H1 (cell line): ENCODE results near the gene CEP68. TPM values are rescaled to one million over a fixed set of nuclear protein-coding genes. Genes with fewer than 3 reads are reported as not detected.

Experiments
- CTCF ChIA-PET: fragments of 300-600 bp; sonication (Branson Sonifier 250); formaldehyde crosslinking; loops from one replicate; lab custom pipeline; 2021; ENCODE audit not compliant: partially characterized antibody; lab: Charles Lee
- POLR2A ChIA-PET: fragments of 300-600 bp; sonication (Branson Sonifier 250); formaldehyde crosslinking; loops from one replicate; lab custom pipeline; 2021; ENCODE audit warnings: inconsistent platforms; ENCODE audit not compliant: partially characterized antibody; lab: Charles Lee
- DNase-seq, 2 experiments: peaks; one replicate each; pipeline versions ENCODE4 v3.0.0 to v3.0.0-alpha.2; 2010 to 2022; ENCODE audit warnings: low spot score in 2 of 2, low read depth in 1 of 2, mixed read lengths in 1 of 2
- FAIRE-seq: peaks from 2 replicates; lab custom pipeline; 2011; peaks lifted over from hg19 to GRCh38; lab: Jason Lieb, UNC
- H2AFZ ChIP-seq: 2 replicates; pipeline ENCODE4 v1.8.1; 2012; ENCODE audit warnings: low read length, inconsistent platforms
- H2AK5ac ChIP-seq: 2 replicates; pipeline ENCODE4 v1.6.1; 2013; ENCODE audit warnings: low read depth, low read length
- H2BK120ac ChIP-seq: replicated peaks from 2 replicates; pipeline ENCODE3; 2013; ENCODE audit warnings: low read depth, low read length, inconsistent platforms
- H2BK12ac ChIP-seq: 2 replicates; pipeline ENCODE4 v1.6.1; 2013; ENCODE audit warnings: low read depth, low read length
- H2BK15ac ChIP-seq: 2 replicates; pipeline ENCODE4 v1.6.1; 2013; ENCODE audit warnings: low read length
- H2BK20ac ChIP-seq: 2 replicates; pipeline ENCODE4 v1.6.1; 2013; ENCODE audit warnings: low read length
- H2BK5ac ChIP-seq: 2 replicates; pipeline ENCODE4 v1.6.1; 2013; ENCODE audit warnings: low read depth, low read length
- H3K14ac ChIP-seq: 2 replicates; pipeline ENCODE4 v1.6.1; 2013; ENCODE audit warnings: inconsistent platforms; ENCODE audit not compliant: insufficient read length
- H3K18ac ChIP-seq: 2 replicates; pipeline ENCODE4 v1.6.1; 2013; ENCODE audit warnings: low read length; ENCODE audit errors: extremely low read depth
- H3K23ac ChIP-seq: 2 replicates; pipeline ENCODE4 v1.6.1; 2013; ENCODE audit warnings: inconsistent platforms; ENCODE audit not compliant: insufficient read length
- H3K23me2 ChIP-seq: 2 replicates; pipeline ENCODE4 v1.6.1; 2013; ENCODE audit warnings: low read depth, low read length
- H3K27ac ChIP-seq: 2 replicates; pipeline ENCODE4 v1.6.1; 2011; ENCODE audit warnings: low read depth, low read length, inconsistent platforms
- H3K27me3 ChIP-seq, 4 experiments: replicated peaks in 1 of 4; 1 replicate in 1 of 4; 2 replicates in 3 of 4; pipeline versions ENCODE4 v1.6.1 to v1.8.1; 2011 to 2013; ENCODE audit warnings: low read length in 3 of 4, mild to moderate bottlenecking in 3 of 4, inconsistent platforms in 2 of 4, mixed read lengths in 2 of 4, moderate library complexity in 1 of 4; ENCODE audit not compliant: control insufficient read depth in 3 of 4, insufficient read depth in 3 of 4; ENCODE audit errors: extremely low read depth in 1 of 4
- H3K36me3 ChIP-seq, 4 experiments: 2 replicates each; pipeline versions ENCODE4 v1.6.1 to v1.8.1; 2011 to 2013; ENCODE audit warnings: mild to moderate bottlenecking in 4 of 4, low read length in 3 of 4, moderate library complexity in 2 of 4, control low read depth in 1 of 4, inconsistent platforms in 1 of 4; ENCODE audit not compliant: insufficient read depth in 4 of 4, control insufficient read depth in 2 of 4
- H3K4ac ChIP-seq: replicated peaks from 2 replicates; pipeline ENCODE3; 2013; ENCODE audit warnings: low read length, low read depth, mixed read lengths, inconsistent platforms; ENCODE audit not compliant: insufficient read length
- H3K4me1 ChIP-seq, 4 experiments: replicated peaks in 1 of 4; 1 replicate in 1 of 4; 2 replicates in 3 of 4; pipeline versions ENCODE4 v1.6.1 to v1.8.1; 2011 to 2013; ENCODE audit warnings: low read length in 3 of 4, inconsistent platforms in 2 of 4, mixed read lengths in 1 of 4; ENCODE audit not compliant: insufficient read depth in 4 of 4, control insufficient read depth in 3 of 4
- H3K4me2 ChIP-seq, 2 experiments: 2 replicates each; pipeline versions ENCODE4 v1.6.1 to v1.8.1; 2011 to 2013; ENCODE audit warnings: low read depth in 2 of 2, low read length in 2 of 2, control low read depth in 1 of 2, inconsistent platforms in 1 of 2, mild to moderate bottlenecking in 1 of 2; ENCODE audit not compliant: insufficient read depth in 1 of 2
- H3K4me3 ChIP-seq, 4 experiments: fragments of 200-600, 300-600 bp in 1 of 4; sonication (generic), shearing (Covaris generic), sonication (Bioruptor Twin) in 1 of 4; 2 replicates each; pipeline versions ENCODE4 v1.5.1 to v1.8.1; 2011 to 2016; ENCODE audit warnings: low read length in 4 of 4, low read depth in 3 of 4, control low read depth in 2 of 4, inconsistent platforms in 2 of 4, mild to moderate bottlenecking in 2 of 4, mixed read lengths in 1 of 4, moderate library complexity in 1 of 4; ENCODE audit not compliant: insufficient read depth in 2 of 4; ENCODE audit errors: extremely low read depth in 1 of 4
- H3K56ac ChIP-seq: replicated peaks from 2 replicates; pipeline ENCODE3; 2013; ENCODE audit warnings: low read depth, mild to moderate bottlenecking, mixed read lengths, low read length, inconsistent platforms; ENCODE audit not compliant: insufficient read length
- H3K79me1 ChIP-seq: 2 replicates; pipeline ENCODE4 v1.6.1; 2013; ENCODE audit warnings: low read depth, low read length, control low read depth
- H3K79me2 ChIP-seq, 2 experiments: 2 replicates each; pipeline versions ENCODE4 v1.6.1 to v1.8.1; 2012 to 2013; ENCODE audit warnings: low read length in 2 of 2, mild to moderate bottlenecking in 2 of 2, inconsistent platforms in 1 of 2; ENCODE audit not compliant: insufficient read depth in 2 of 2, control insufficient read depth in 1 of 2
- H3K9ac ChIP-seq, 4 experiments: replicated peaks in 1 of 4; 1 replicate in 1 of 4; 2 replicates in 3 of 4; pipeline versions ENCODE4 v1.6.1 to v1.8.1; 2011 to 2013; ENCODE audit warnings: low read depth in 3 of 4, low read length in 3 of 4, control low read depth in 2 of 4, mild to moderate bottlenecking in 2 of 4, moderate library complexity in 2 of 4, inconsistent platforms in 1 of 4; ENCODE audit errors: extremely low read depth in 1 of 4
- H3K9me3 ChIP-seq, 2 experiments: 2 replicates each; pipeline versions ENCODE4 v1.6.1 to v1.8.1; 2012 to 2013; ENCODE audit warnings: mild to moderate bottlenecking in 2 of 2, moderate library complexity in 2 of 2, control low read depth in 1 of 2, inconsistent platforms in 1 of 2, low read depth in 1 of 2, low read length in 1 of 2, mixed read lengths in 1 of 2; ENCODE audit not compliant: insufficient read depth in 2 of 2
- H4K20me1 ChIP-seq, 2 experiments: replicated peaks in 1 of 2; 2 replicates each; pipeline versions ENCODE3 to v1.8.1; 2011 to 2013; ENCODE audit warnings: inconsistent platforms in 2 of 2, low read length in 2 of 2, mild to moderate bottlenecking in 1 of 2; ENCODE audit not compliant: insufficient read depth in 2 of 2, control insufficient read depth in 1 of 2
- H4K5ac ChIP-seq: 2 replicates; pipeline ENCODE4 v1.6.1; 2013; ENCODE audit warnings: low read length, low read depth, mixed read lengths, inconsistent platforms; ENCODE audit not compliant: insufficient read length
- H4K8ac ChIP-seq: 2 replicates; pipeline ENCODE4 v1.8.0; 2013; ENCODE audit warnings: mild to moderate bottlenecking, moderate library complexity, low read length, inconsistent platforms; ENCODE audit not compliant: insufficient read depth; ENCODE audit errors: extremely low read depth
- H4K91ac ChIP-seq: replicated peaks from 2 replicates; pipeline ENCODE3; 2013; ENCODE audit warnings: low read length, mixed read lengths, inconsistent platforms; ENCODE audit not compliant: insufficient read length
- CREB1 ChIP-seq: IDR thresholded peaks from 2 replicates; pipeline ENCODE4 v1.6.1; 2012; ENCODE audit warnings: inconsistent platforms
- GTF2F1 ChIP-seq: IDR thresholded peaks from 2 replicates; pipeline ENCODE4 v1.6.1; 2012; ENCODE audit warnings: low read depth, low read length, improper control_type of control experiment, borderline replicate concordance
- JUN ChIP-seq: IDR thresholded peaks from 2 replicates; pipeline ENCODE4 v1.6.1; 2011; ENCODE audit warnings: low read depth, mild to moderate bottlenecking, improper control_type of control experiment, low read length
- KDM1A ChIP-seq: fragments of 200-600, 300-600 bp; sonication (generic); IDR thresholded peaks from 2 replicates; pipeline ENCODE4 v1.7.1; 2016; ENCODE audit warnings: mild to moderate bottlenecking, low read length, borderline replicate concordance
- MAFK ChIP-seq: IDR thresholded peaks from 2 replicates; pipeline ENCODE4 v1.6.1; 2012; ENCODE audit warnings: low read depth, mild to moderate bottlenecking, improper control_type of control experiment, low read length
- NANOG ChIP-seq: IDR thresholded peaks from 2 replicates; pipeline ENCODE4 v1.6.1; 2011; ENCODE audit warnings: low read length, low read depth, mild to moderate bottlenecking, inconsistent platforms; ENCODE audit not compliant: insufficient read depth, poor library complexity, severe bottlenecking
- NRF1 ChIP-seq: IDR thresholded peaks from 2 replicates; pipeline ENCODE4 v1.6.1; 2011; ENCODE audit warnings: mild to moderate bottlenecking, low read depth, low read length, improper control_type of control experiment
- POLR2A ChIP-seq, 2 experiments: IDR thresholded peaks; 1 replicate in 1 of 2; 2 replicates in 1 of 2; pipeline ENCODE4 v1.6.1; 2011; ENCODE audit warnings: low read depth in 2 of 2, low read length in 2 of 2, mild to moderate bottlenecking in 2 of 2; ENCODE audit errors: control extremely low read depth in 1 of 2
- SIRT6 ChIP-seq: IDR thresholded peaks from one replicate; pipeline ENCODE4 v1.7.1; 2012; ENCODE audit warnings: low read length, inconsistent platforms
- SP4 ChIP-seq: IDR thresholded peaks from 2 replicates; pipeline ENCODE4 v1.6.1; 2012; ENCODE audit warnings: low read length, inconsistent platforms
- TEAD4 ChIP-seq: IDR thresholded peaks from 2 replicates; pipeline ENCODE4 v1.6.1; 2012; ENCODE audit warnings: low read depth, low read length, inconsistent platforms, mixed read lengths
- WGBS, 2 experiments: shearing (Covaris generic) in 1 of 2; methylation state at CpG; one replicate each; pipeline versions ENCODE4 v1.1.6 to v1.1.7; 2013 to 2015; ENCODE audit warnings: low lambda C conversion rate in 2 of 2, mixed read lengths in 2 of 2, inconsistent platforms in 1 of 2, low coverage in 1 of 2, missing lambda C conversion rate in 1 of 2; ENCODE audit not compliant: insufficient replicate concordance in 2 of 2, insufficient coverage in 1 of 2, insufficient read length in 1 of 2; ENCODE audit errors: extremely low coverage in 1 of 2, missing lambda C conversion rate in 1 of 2; 5-methylcytosine and 5-hydroxymethylcytosine counted together
- polyA plus RNA-seq, 7 experiments: library from polyadenylated mRNA; depleted of rRNA in 3 of 7; stranded (reverse) in 5 of 7; unstranded in 2 of 7; fragments of >200 nt in 5 of 7; fragments of 200-250 nt in 2 of 7; gene quantifications; 1 replicate in 5 of 7; 2 replicates in 1 of 7; 4 replicates in 1 of 7; pipeline versions ENCODE4 v1.2.1 to v1.2.3, GENCODE V29; 2011 to 2013; ENCODE audit warnings: missing spikeins in 2 of 7, mixed read lengths in 2 of 7
- total RNA-seq: library from RNA; stranded (reverse); fragmentation: NEBNext Ultra II Directional; extraction: Animal tissue kit (Norgen Biotek cat#: 25700); gene quantifications from 2 replicates; pipeline ENCODE4 v1.2.1, GENCODE V29; 2021

Gene CEP68
- total and polyA plus RNA-seq, 2 of the 8 experiments (the other 6 are each of a cell fraction or from before 2014, with no cell fraction given): 23.2 to 24.7 TPM

DNA sequence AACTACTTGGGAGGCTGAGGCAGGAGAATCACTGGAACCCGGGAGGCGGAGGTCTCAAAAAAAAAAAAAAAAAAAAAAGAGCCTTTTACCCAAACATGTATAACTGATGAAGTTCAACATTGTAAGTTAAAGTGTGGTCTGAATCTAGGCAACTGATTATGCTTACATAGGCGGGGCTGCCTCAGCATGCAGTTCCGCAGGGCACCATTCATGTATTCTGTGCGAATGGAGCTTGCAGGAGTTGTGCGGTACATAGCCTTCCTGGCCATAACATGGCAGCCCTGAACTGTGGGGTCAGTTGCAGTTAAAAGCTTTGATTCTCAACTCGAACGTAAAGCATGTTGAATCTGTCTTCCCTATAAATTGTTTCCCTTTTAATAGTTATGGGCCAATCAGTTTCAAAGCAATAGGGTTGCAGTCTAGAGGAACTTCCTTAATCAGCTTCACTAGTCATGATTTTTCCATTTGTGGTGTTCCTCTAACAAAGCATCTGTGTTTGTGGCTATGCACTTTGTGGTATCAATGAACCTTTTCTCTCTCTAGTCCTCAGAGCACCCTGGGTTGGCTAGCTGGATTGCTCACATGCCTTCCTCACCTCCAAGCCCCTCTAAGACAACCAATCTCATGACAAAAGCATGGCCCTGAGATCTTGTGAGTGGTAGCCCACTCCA is 30.6 kb upstream of the CEP68 start:
- peak overlapping the region; percentile 61; the same call in 1 of the 2 replicates for H2BK20ac ChIP-seq
- H2BK5ac ChIP-seq: no peak overlapping the region
- H2AK5ac ChIP-seq: no peak overlapping the region
- H4K20me1 ChIP-seq: peaks cover 0 to 2% of the 10 kb centered on the region in 2 experiments
- no peak overlapping the region for H2BK120ac ChIP-seq
- no peaks in the 10 kb centered on the region for H3K36me3 ChIP-seq
- H3K79me2 ChIP-seq: no peaks in the 10 kb centered on the region
- no peak overlapping the region for H3K56ac ChIP-seq
- H3K9me3 ChIP-seq: no peaks in the 10 kb centered on the region
- H3K4me1 ChIP-seq: peaks cover 0 to 4% (median under 1%) of the 10 kb centered on the region in 4 experiments; a peak in 2 of 7 replicates
- H3K14ac ChIP-seq: no peak overlapping the region
- CTCF ChIA-PET: interaction anchor here (1.1 to 1.6 kb wide), 6 partner anchors 8 to 103 kb away, joined by 3 to 5 read pairs (median 4); no protein-coding TSS in a partner anchor
- no peak overlapping the region for H4K5ac ChIP-seq
- DNase-seq (no peak), FAIRE-seq (no peak)
- H2BK12ac ChIP-seq: no peak overlapping the region
- POLR2A ChIA-PET: interaction anchor here (0.7 to 1.1 kb wide), 2 partner anchors 8 to 12 kb away, joined by 3 to 5 read pairs; no protein-coding TSS in a partner anchor
- no peak overlapping the region for H2AFZ ChIP-seq
- no peak overlapping the region for H3K4ac ChIP-seq
- no peak overlapping the region for H3K18ac ChIP-seq
- no peak overlapping the region for H3K4me2 ChIP-seq
- no peak overlapping the region for H3K23ac ChIP-seq
- no peaks in the 10 kb centered on the region for H3K79me1 ChIP-seq
- no peak overlapping the region for H4K91ac ChIP-seq
- 95% methylated on average over 8 of the region's 8 CpGs; no CpG with 5 or more reads in 1 of the 2 experiments for WGBS, 2 experiments
- TF ChIP-seq NANOG (no peak), MAFK (no peak), TEAD4 (no peak), GTF2F1 (no peak), SIRT6 (no peak), JUN (no peak), SP4 (no peak), POLR2A (IDR thresholded peaks at IDR 0.05; ENCODE audit: control extremely low read depth in 1 of 2, low read depth in 2 of 2, low read length in 2 of 2) (no peak), NRF1 (no peak), CREB1 (no peak), KDM1A (no peak)
- H3K9ac ChIP-seq: no peak overlapping the region
- H3K27ac ChIP-seq: no peak overlapping the region
- no peaks in the 10 kb centered on the region for H3K27me3 ChIP-seq
- H3K23me2 ChIP-seq: no peaks in the 10 kb centered on the region
- no peak overlapping the region for H4K8ac ChIP-seq
- no peak overlapping the region for H3K4me3 ChIP-seq
- no peak overlapping the region for H2BK15ac ChIP-seq
